Hepatocyte (in vitro differentiated cells): ENCODE data around the gene NKX6-1. TPM values are rescaled to one million over a fixed set of nuclear protein-coding genes. Genes with fewer than 3 reads are reported as not detected.

Source experiments
- DNase-seq: peaks from one replicate; pipeline ENCODE4 v3.0.0-alpha.2; 2016; ENCODE audit warnings: low spot score
- H2AFZ ChIP-seq: fragments of 200-600 bp; sonication (generic); 2 replicates; pipeline ENCODE4 v1.6.0; 2016; ENCODE audit warnings: antibody characterized with exemption, mild to moderate bottlenecking
- H3K27ac ChIP-seq: fragments of 200-600 bp; sonication (generic); 2 replicates; pipeline ENCODE4 v1.5.1; 2016; ENCODE audit warnings: mild to moderate bottlenecking
- H3K27me3 ChIP-seq: fragments of 200-600 bp; sonication (generic); 2 replicates; pipeline ENCODE4 v1.6.1; 2016
- H3K36me3 ChIP-seq: fragments of 200-600 bp; sonication (generic); replicated peaks from 2 replicates; pipeline ENCODE4 v1.5.1; 2016; ENCODE audit warnings: low read depth; ENCODE audit not compliant: insufficient read depth
- H3K4me1 ChIP-seq: fragments of 200-600 bp; sonication (generic); 2 replicates; pipeline ENCODE4 v1.5.1; 2016; ENCODE audit warnings: mild to moderate bottlenecking, moderate library complexity; ENCODE audit not compliant: insufficient read depth
- H3K4me2 ChIP-seq: fragments of 200-600 bp; sonication (generic); 2 replicates; pipeline ENCODE4 v1.6.0; 2016
- H3K4me3 ChIP-seq: fragments of 200-600 bp; sonication (generic); 2 replicates; pipeline ENCODE4 v1.5.1; 2016; ENCODE audit warnings: mild to moderate bottlenecking
- H3K79me2 ChIP-seq: fragments of 200-600 bp; sonication (generic); 2 replicates; pipeline ENCODE4 v1.6.0; 2017; ENCODE audit warnings: mild to moderate bottlenecking
- H3K9me2 ChIP-seq: fragments of 200-600 bp; sonication (generic); replicated peaks from 2 replicates; pipeline ENCODE4 v1.6.0; 2017; ENCODE audit warnings: mild to moderate bottlenecking; ENCODE audit not compliant: insufficient read depth
- H3K9me3 ChIP-seq: fragments of 200-600 bp; sonication (generic); 2 replicates; pipeline ENCODE4 v1.5.1; 2016; ENCODE audit warnings: low read depth, mild to moderate bottlenecking
- H4K20me1 ChIP-seq: fragments of 200-600 bp; sonication (generic); 2 replicates; pipeline ENCODE4 v1.6.0; 2016; ENCODE audit warnings: mild to moderate bottlenecking; ENCODE audit not compliant: insufficient read depth, poor library complexity, severe bottlenecking
- CTCF ChIP-seq: fragments of 200-600 bp; sonication (generic); IDR thresholded peaks from 2 replicates; pipeline ENCODE4 v1.5.1; 2016; ENCODE audit warnings: antibody characterized with exemption, mild to moderate bottlenecking; ENCODE audit not compliant: poor library complexity
- EZH2 ChIP-seq: fragments of 200-600 bp; sonication (generic); IDR thresholded peaks from 2 replicates; pipeline ENCODE4 v1.6.1; 2016; ENCODE audit warnings: antibody characterized with exemption, mild to moderate bottlenecking, borderline replicate concordance
- EZH2phosphoT487 ChIP-seq: fragments of 200-600 bp; sonication (generic); IDR thresholded peaks from one replicate; pipeline ENCODE4 v1.6.1; 2018; ENCODE audit warnings: antibody characterized with exemption, mild to moderate bottlenecking, low read depth, moderate library complexity; ENCODE audit not compliant: unreplicated experiment, severe bottlenecking
- WGBS: methylation state at CpG from one replicate; pipeline ENCODE4 v1.1.6; 2016; ENCODE audit warnings: low lambda C conversion rate; ENCODE audit errors: missing lambda C conversion rate; 5-methylcytosine and 5-hydroxymethylcytosine counted together
- polyA plus RNA-seq: library from polyadenylated mRNA; unstranded; fragments of >200 nt; fragmentation: Nextera tagmentation; extraction: Ambion mirVana; gene quantifications from 2 replicates; pipeline ENCODE4 v1.2.1, GENCODE V29; 2016
- total RNA-seq: library from RNA; depleted of rRNA; stranded (reverse); fragments of >200 nt; gene quantifications from 2 replicates; pipeline ENCODE4 v1.2.3, GENCODE V29; 2014

The NKX6-1 gene
- total and polyA plus RNA-seq, 2 experiments from 2014 or later: not detected

GRCh38 chr4:84479663-84480062, 19.4 kb downstream of the NKX6-1 start:
- H3K27me3 ChIP-seq: peaks cover 76% of the 10 kb centered on the region
- WGBS: 23% methylated on average over 6 of the region's 6 CpGs

GRCh38 chr4:84477738-84478137, 21.4 kb downstream of the NKX6-1 start:
- Histone ChIP-seq H3K9me2 (no peaks in the 10 kb centered on the region), H3K79me2 (no peaks in the 10 kb centered on the region), H3K9me3 (no peaks in the 10 kb centered on the region), H3K36me3 (no peaks in the 10 kb centered on the region), H3K4me2 (no peak overlapping the region), H2AFZ (no peak overlapping the region), H4K20me1 (no peaks in the 10 kb centered on the region), H3K27me3 (peaks cover 57% of the 10 kb centered on the region), H3K4me3 (no peak overlapping the region), H3K4me1 (peaks cover 7% of the 10 kb centered on the region), H3K27ac (no peak overlapping the region)
- 52% methylated on average over 1 of the region's 1 CpG for WGBS
- TF ChIP-seq EZH2 (no peak), EZH2phosphoT487 (no peak), CTCF (no peak)
- DNase-seq: no peak

More at GRCh38 chr4:84479663-84480062, 19.4 kb downstream of the NKX6-1 start:
- no peak overlapping the region for H3K4me3 ChIP-seq
- H2AFZ ChIP-seq: no peak overlapping the region
- DNase-seq: no peak
- H3K36me3 ChIP-seq: no peaks in the 10 kb centered on the region
- H4K20me1 ChIP-seq: no peaks in the 10 kb centered on the region
- no peaks in the 10 kb centered on the region for H3K79me2 ChIP-seq
- H3K9me3 ChIP-seq: no peaks in the 10 kb centered on the region
- H3K4me2 ChIP-seq: no peak overlapping the region
- peaks cover 7% of the 10 kb centered on the region for H3K4me1 ChIP-seq
- H3K9me2 ChIP-seq: no peaks in the 10 kb centered on the region
- no peak overlapping the region for H3K27ac ChIP-seq
- TF ChIP-seq EZH2 (no peak), CTCF (no peak), EZH2phosphoT487 (no peak)

- no peak for TF ChIP-seq CTCF
- no peak for TF ChIP-seq EZH2
- TF ChIP-seq EZH2phosphoT487: no peak
- DNase-seq: no peak
Measured at GRCh38 chr4:84474107-84474506, 25.0 kb downstream of the NKX6-1 start.

GRCh38 chr4:84472154-84472553, 26.9 kb downstream of the NKX6-1 start:
- Histone ChIP-seq H3K9me3 (no peaks in the 10 kb centered on the region), H3K4me2 (no peak overlapping the region), H4K20me1 (no peaks in the 10 kb centered on the region), H2AFZ (no peak overlapping the region), H3K4me1 (no peaks in the 10 kb centered on the region), H3K4me3 (no peak overlapping the region), H3K36me3 (no peaks in the 10 kb centered on the region), H3K79me2 (no peaks in the 10 kb centered on the region), H3K27ac (no peak overlapping the region), H3K27me3 (peaks cover under 1% of the 10 kb centered on the region), H3K9me2 (no peaks in the 10 kb centered on the region)
- no peak for TF ChIP-seq CTCF
- no peak for TF ChIP-seq EZH2phosphoT487
- TF ChIP-seq EZH2: no peak
- DNase-seq: no peak

More at GRCh38 chr4:84474107-84474506, 25.0 kb downstream of the NKX6-1 start:
- peaks cover 20% of the 10 kb centered on the region for H3K27me3 ChIP-seq
- H3K79me2 ChIP-seq: no peaks in the 10 kb centered on the region
- H3K4me2 ChIP-seq: no peak overlapping the region
- no peak overlapping the region for H3K4me3 ChIP-seq
- H3K36me3 ChIP-seq: no peaks in the 10 kb centered on the region
- H4K20me1 ChIP-seq: no peaks in the 10 kb centered on the region
- no peaks in the 10 kb centered on the region for H3K9me2 ChIP-seq
- H2AFZ ChIP-seq: no peak overlapping the region
- no peak overlapping the region for H3K27ac ChIP-seq
- H3K9me3 ChIP-seq: no peaks in the 10 kb centered on the region
- H3K4me1 ChIP-seq: no peaks in the 10 kb centered on the region
